H9 (cell line): Measurements from ENCODE around the gene ANKRD34B. TPM values are rescaled to one million over a fixed set of nuclear protein-coding genes. Genes with fewer than 3 reads are reported as not detected.

Experiments used
- DNase-seq: peaks from one replicate; pipeline ENCODE4 v3.0.0-alpha.2; 2017
- H2AFZ ChIP-seq: one replicate; pipeline ENCODE4 v1.6.1; 2013; ENCODE audit warnings: mild to moderate bottlenecking, low read length, control low read depth, moderate library complexity
- H2AK5ac ChIP-seq: 2 replicates; pipeline ENCODE4 v1.6.1; 2013; ENCODE audit warnings: low read length, control low read depth, mixed read lengths; ENCODE audit not compliant: insufficient read length
- H2BK120ac ChIP-seq: one replicate; pipeline ENCODE4 v1.6.1; 2013; ENCODE audit warnings: low read depth, mild to moderate bottlenecking, low read length, control low read depth, inconsistent platforms; ENCODE audit not compliant: poor library complexity, severe bottlenecking
- H2BK12ac ChIP-seq: 2 replicates; pipeline ENCODE4 v1.6.1; 2013; ENCODE audit warnings: low read length, control low read depth, mixed read lengths, low read depth; ENCODE audit not compliant: insufficient read length
- H2BK15ac ChIP-seq: 2 replicates; pipeline ENCODE4 v1.6.1; 2013; ENCODE audit warnings: low read depth, low read length, control low read depth
- H2BK20ac ChIP-seq: one replicate; pipeline ENCODE4 v1.6.1; 2013; ENCODE audit warnings: low read depth, mild to moderate bottlenecking, low read length, control low read depth, inconsistent platforms; ENCODE audit not compliant: poor library complexity, severe bottlenecking
- H2BK5ac ChIP-seq: 2 replicates; pipeline ENCODE4 v1.6.1; 2013; ENCODE audit warnings: low read length, control low read depth, mixed read lengths; ENCODE audit not compliant: insufficient read length
- H3K14ac ChIP-seq: 2 replicates; pipeline ENCODE4 v1.6.1; 2013; ENCODE audit warnings: low read length, control low read depth; ENCODE audit not compliant: insufficient read depth
- H3K18ac ChIP-seq: 2 replicates; pipeline ENCODE4 v1.6.1; 2013; ENCODE audit warnings: low read depth, mild to moderate bottlenecking, mixed read lengths, low read length, control low read depth; ENCODE audit not compliant: insufficient read length
- H3K23ac ChIP-seq: 2 replicates; pipeline ENCODE4 v1.6.1; 2013; ENCODE audit warnings: low read length, control low read depth, mixed read lengths, low read depth; ENCODE audit not compliant: insufficient read length
- H3K23me2 ChIP-seq: 2 replicates; pipeline ENCODE4 v1.6.1; 2013; ENCODE audit warnings: low read depth, mild to moderate bottlenecking, mixed read lengths, low read length, control low read depth; ENCODE audit not compliant: insufficient read length, poor library complexity, severe bottlenecking
- H3K27ac ChIP-seq: 2 replicates; pipeline ENCODE4 v1.5.1; 2013; ENCODE audit warnings: low read length, control low read depth, mixed read lengths, low read depth; ENCODE audit not compliant: insufficient read length
- H3K27me3 ChIP-seq: 2 replicates; pipeline ENCODE4 v1.6.1; 2013; ENCODE audit warnings: low read length, control low read depth, inconsistent platforms; ENCODE audit not compliant: insufficient read depth
- H3K4ac ChIP-seq: 2 replicates; pipeline ENCODE4 v1.6.1; 2013; ENCODE audit warnings: low read depth, mild to moderate bottlenecking, control low read depth, inconsistent platforms, low read length, moderate library complexity
- H3K4me1 ChIP-seq: 2 replicates; pipeline ENCODE4 v1.6.1; 2013; ENCODE audit warnings: low read length, control low read depth, inconsistent platforms; ENCODE audit not compliant: insufficient read depth
- H3K4me2 ChIP-seq: 2 replicates; pipeline ENCODE4 v1.6.1; 2013; ENCODE audit warnings: low read length, control low read depth, mixed read lengths; ENCODE audit not compliant: insufficient read length, insufficient read depth
- H3K56ac ChIP-seq: 2 replicates; pipeline ENCODE4 v1.6.1; 2013; ENCODE audit warnings: low read depth, mild to moderate bottlenecking, mixed read lengths, low read length, control low read depth; ENCODE audit not compliant: insufficient read length
- H3K79me1 ChIP-seq: 2 replicates; pipeline ENCODE4 v1.6.1; 2013; ENCODE audit warnings: low read depth, mild to moderate bottlenecking, moderate library complexity, low read length, control low read depth, inconsistent platforms; ENCODE audit not compliant: insufficient read depth, poor library complexity, severe bottlenecking
- H3K79me2 ChIP-seq: 2 replicates; pipeline ENCODE4 v1.6.1; 2013; ENCODE audit warnings: low read length, control low read depth, inconsistent platforms; ENCODE audit not compliant: insufficient read depth
- H3K9ac ChIP-seq: 2 replicates; pipeline ENCODE4 v1.6.1; 2013; ENCODE audit warnings: low read length, control low read depth, mixed read lengths; ENCODE audit not compliant: insufficient read length; ENCODE audit errors: extremely low read depth
- H3K9me3 ChIP-seq: one replicate; pipeline ENCODE4 v1.6.1; 2013; ENCODE audit warnings: low read depth, low read length, inconsistent platforms; ENCODE audit not compliant: control insufficient read depth
- H3T11ph ChIP-seq: one replicate; pipeline ENCODE4 v1.6.1; 2013; ENCODE audit warnings: mild to moderate bottlenecking, low read length, control low read depth, inconsistent platforms
- H4K20me1 ChIP-seq: one replicate; pipeline ENCODE4 v1.6.1; 2013; ENCODE audit not compliant: control insufficient read depth, insufficient read length, insufficient read depth
- H4K5ac ChIP-seq: 2 replicates; pipeline ENCODE4 v1.6.1; 2013; ENCODE audit warnings: low read depth, mild to moderate bottlenecking, mixed read lengths, low read length, control low read depth; ENCODE audit not compliant: insufficient read length
- H4K8ac ChIP-seq: replicated peaks from 2 replicates; pipeline ENCODE4 v1.6.1; 2013; ENCODE audit warnings: low read length, control low read depth, mixed read lengths, low read depth; ENCODE audit not compliant: insufficient read length
- H4K91ac ChIP-seq: 2 replicates; pipeline ENCODE4 v1.6.1; 2013; ENCODE audit warnings: low read depth, mild to moderate bottlenecking, moderate library complexity, mixed read lengths, low read length, control low read depth; ENCODE audit not compliant: insufficient read length
- H3K27ac Mint-ChIP-seq, 3 experiments: 2 replicates in 2 of 3; 3 replicates in 1 of 3; pipeline ENCODE4 v1.8.0; 2020 to 2021; ENCODE audit warnings: mixed read lengths in 3 of 3, mild to moderate bottlenecking in 1 of 3, moderate library complexity in 1 of 3
- H3K27me3 Mint-ChIP-seq: 2 replicates; pipeline ENCODE4 v1.8.0; 2021; ENCODE audit warnings: low read depth, mild to moderate bottlenecking, moderate library complexity, mixed read lengths
- H3K36me3 Mint-ChIP-seq, 3 experiments: 2 replicates in 2 of 3; 3 replicates in 1 of 3; pipeline ENCODE4 v1.8.0; 2020 to 2021; ENCODE audit warnings: low read depth in 3 of 3, mixed read lengths in 3 of 3; ENCODE audit not compliant: insufficient read depth in 1 of 3
- H3K4me1 Mint-ChIP-seq, 2 experiments: 2 replicates each; pipeline ENCODE4 v1.8.0; 2020; ENCODE audit warnings: mixed read lengths in 2 of 2
- H3K4me3 Mint-ChIP-seq, 2 experiments: 2 replicates in 1 of 2; 3 replicates in 1 of 2; pipeline ENCODE4 v1.8.0; 2020 to 2021; ENCODE audit warnings: mild to moderate bottlenecking in 2 of 2, mixed read lengths in 2 of 2, moderate library complexity in 1 of 2
- H3K9me3 Mint-ChIP-seq, 2 experiments: 2 replicates in 1 of 2; 3 replicates in 1 of 2; pipeline ENCODE4 v1.8.0; 2020; ENCODE audit warnings: mild to moderate bottlenecking in 2 of 2, mixed read lengths in 2 of 2, moderate library complexity in 1 of 2
- WGBS: extraction: QIAGEN DNeasy Blood & Tissue Kit; methylation state at CpG from one replicate; pipeline ENCODE4 v1.1.7; 2013; ENCODE audit warnings: missing lambda C conversion rate, low lambda C conversion rate, mixed read lengths; ENCODE audit not compliant: insufficient read length; ENCODE audit errors: extremely low coverage; 5-methylcytosine and 5-hydroxymethylcytosine counted together
- total RNA-seq: library from RNA; stranded (reverse); gene quantifications from 2 replicates; pipeline ENCODE4 v1.2.1, GENCODE V29; 2021
- TF ChIP-seq, protein P1 (sequence below): fragments of 200-600 bp; sonication (generic); conservative IDR thresholded peaks from 3 replicates; pipeline ENCODE4 v1.8.0; 2021; ENCODE audit warnings: antibody characterized with exemption, mild to moderate bottlenecking

The ANKRD34B gene
- total RNA-seq, 1 experiment from 2014 or later, result 0.72 TPM

DNA sequence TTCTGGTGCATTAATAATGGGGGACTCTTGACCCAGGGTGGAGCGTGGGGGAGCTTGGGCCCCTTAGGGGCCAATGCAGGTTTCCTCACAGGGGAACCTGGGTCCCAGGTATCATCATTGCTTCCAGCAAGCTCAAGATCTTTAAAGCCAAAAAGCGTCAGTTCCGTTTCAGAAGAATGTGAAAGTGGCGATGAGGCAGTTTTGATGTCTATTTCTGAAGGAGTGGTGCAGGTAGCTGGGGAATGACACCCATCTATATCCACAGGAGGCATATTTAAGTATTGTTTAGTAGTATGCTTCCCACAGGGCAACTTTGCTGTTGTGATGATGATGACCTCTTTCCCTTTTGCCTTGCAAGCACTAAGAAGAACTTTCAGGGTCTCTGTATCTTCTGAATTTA lies 10.8 kb downstream of the ANKRD34B start:
- Mint-ChIP-seq H3K27me3 (peaks cover 29% of the 10 kb centered on the region), H3K27ac (no peak overlapping the region), H3K36me3 (no peaks in the 10 kb centered on the region), H3K4me3 (no peak overlapping the region), H3K9me3 (no peaks in the 10 kb centered on the region), H3K4me1 (peaks cover 27 to 43% of the 10 kb centered on the region in 2 experiments)
- no peak overlapping the region for H2AFZ ChIP-seq
- H3K23me2 ChIP-seq, result no peaks in the 10 kb centered on the region
- H3K4me2 ChIP-seq, result no peak overlapping the region
- no peak overlapping the region for H2BK20ac ChIP-seq
- no peak overlapping the region for H4K91ac ChIP-seq
- H3T11ph ChIP-seq, result no peak overlapping the region
- no peaks in the 10 kb centered on the region for H3K79me2 ChIP-seq
- H3K27ac ChIP-seq, result no peak overlapping the region
- peaks cover 7% of the 10 kb centered on the region; the same call in 1 of the 2 replicates for H3K4me1 ChIP-seq
- no peak overlapping the region for H3K4ac ChIP-seq
- H3K9ac ChIP-seq, result no peak overlapping the region
- H4K5ac ChIP-seq, result no peak overlapping the region
- no peak overlapping the region for H3K23ac ChIP-seq
- no peak overlapping the region for H2BK5ac ChIP-seq
- no peaks in the 10 kb centered on the region for H3K79me1 ChIP-seq
- no peak overlapping the region for H2AK5ac ChIP-seq
- H2BK15ac ChIP-seq, result no peak overlapping the region
- H3K9me3 ChIP-seq, result no peaks in the 10 kb centered on the region
- no peak overlapping the region for H3K14ac ChIP-seq
- DNase-seq, result no peak
- no peak overlapping the region for H3K18ac ChIP-seq
- no peak overlapping the region for H2BK12ac ChIP-seq
- H4K20me1 ChIP-seq, result no peaks in the 10 kb centered on the region
- no peak overlapping the region for H2BK120ac ChIP-seq
- no peak overlapping the region for H4K8ac ChIP-seq
- no CpG with 5 or more reads among the region's 4 CpGs for WGBS
- H3K56ac ChIP-seq, result no peak overlapping the region
- TF ChIP-seq, protein P1, sequence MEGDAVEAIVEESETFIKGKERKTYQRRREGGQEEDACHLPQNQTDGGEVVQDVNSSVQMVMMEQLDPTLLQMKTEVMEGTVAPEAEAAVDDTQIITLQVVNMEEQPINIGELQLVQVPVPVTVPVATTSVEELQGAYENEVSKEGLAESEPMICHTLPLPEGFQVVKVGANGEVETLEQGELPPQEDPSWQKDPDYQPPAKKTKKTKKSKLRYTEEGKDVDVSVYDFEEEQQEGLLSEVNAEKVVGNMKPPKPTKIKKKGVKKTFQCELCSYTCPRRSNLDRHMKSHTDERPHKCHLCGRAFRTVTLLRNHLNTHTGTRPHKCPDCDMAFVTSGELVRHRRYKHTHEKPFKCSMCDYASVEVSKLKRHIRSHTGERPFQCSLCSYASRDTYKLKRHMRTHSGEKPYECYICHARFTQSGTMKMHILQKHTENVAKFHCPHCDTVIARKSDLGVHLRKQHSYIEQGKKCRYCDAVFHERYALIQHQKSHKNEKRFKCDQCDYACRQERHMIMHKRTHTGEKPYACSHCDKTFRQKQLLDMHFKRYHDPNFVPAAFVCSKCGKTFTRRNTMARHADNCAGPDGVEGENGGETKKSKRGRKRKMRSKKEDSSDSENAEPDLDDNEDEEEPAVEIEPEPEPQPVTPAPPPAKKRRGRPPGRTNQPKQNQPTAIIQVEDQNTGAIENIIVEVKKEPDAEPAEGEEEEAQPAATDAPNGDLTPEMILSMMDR, result no peak
- H3K27me3 ChIP-seq, result no peaks in the 10 kb centered on the region
